HepG2 (cell line): ENCODE data around the gene PSD4. TPM values are rescaled to one million over a fixed set of nuclear protein-coding genes. Genes with fewer than 3 reads are reported as not detected.

ENCODE experiments used
- HNRNPLL ChIP-seq: fragments of 200-400 bp; formaldehyde crosslinking; IDR thresholded peaks from 2 replicates; pipeline ENCODE4 v1.6.1; 2017; ENCODE audit warnings: mild to moderate bottlenecking, low read depth, low read length; ENCODE audit not compliant: poor library complexity, severe bottlenecking
- RFXAP ChIP-seq: sonication (generic); formaldehyde crosslinking; IDR thresholded peaks from 2 replicates; pipeline ENCODE4 v1.4.0; 2020; ENCODE audit warnings: missing genetic modification reagents, borderline replicate concordance
- SMYD3 ChIP-seq: sonication (generic); formaldehyde crosslinking; IDR thresholded peaks from 2 replicates; pipeline ENCODE4 v1.8.1; 2023; ENCODE audit warnings: mild to moderate bottlenecking, missing genetic modification reagents
- TSC22D2 ChIP-seq: sonication (generic); formaldehyde crosslinking; IDR thresholded peaks from 2 replicates; pipeline ENCODE4 v1.5.1; 2020; ENCODE audit warnings: missing genetic modification reagents, mild to moderate bottlenecking, borderline replicate concordance
- ZNF160 ChIP-seq: sonication (generic); formaldehyde crosslinking; IDR thresholded peaks from 2 replicates; pipeline ENCODE4 v1.8.0; 2022; ENCODE audit warnings: mild to moderate bottlenecking, inconsistent platforms, missing genetic modification reagents
- ZNF317 ChIP-seq: sonication (generic); formaldehyde crosslinking; IDR thresholded peaks from 2 replicates; pipeline ENCODE4 v1.5.0; 2020; ENCODE audit warnings: mild to moderate bottlenecking, missing genetic modification reagents
- ZNF552 ChIP-seq: sonication (generic); formaldehyde crosslinking; IDR thresholded peaks from 2 replicates; pipeline ENCODE4 v1.9.0; 2022; ENCODE audit warnings: missing genetic modification reagents, mild to moderate bottlenecking, borderline replicate concordance
- ZNF570 ChIP-seq: sonication (generic); formaldehyde crosslinking; IDR thresholded peaks from 2 replicates; pipeline ENCODE4 v1.4.0; 2020; ENCODE audit warnings: mild to moderate bottlenecking, missing genetic modification reagents, borderline replicate concordance
- ZSCAN30 ChIP-seq: sonication (generic); formaldehyde crosslinking; IDR thresholded peaks from 2 replicates; pipeline ENCODE4 v1.5.0; 2020; ENCODE audit warnings: mild to moderate bottlenecking, missing genetic modification reagents
- polyA plus RNA-seq, 8 experiments: library from polyadenylated mRNA; depleted of rRNA in 3 of 8; stranded (reverse) in 7 of 8; unstranded in 1 of 8; fragments of >200 nt; fragmentation: Illumina TruSeq in 4 of 8; extraction: Trizol in 4 of 8; gene quantifications; 2 replicates each; pipeline versions ENCODE4 v1.2.1 to v1.2.3, GENCODE V29; 2011 to 2016; ENCODE audit warnings: low read depth in 4 of 8, missing spikeins in 1 of 8, mixed read lengths in 1 of 8; ENCODE audit not compliant: insufficient read depth in 1 of 8
- total RNA-seq, 5 experiments: library from RNA; depleted of rRNA; stranded (reverse); fragments of >200 nt; fragmentation: Illumina TruSeq; extraction: Trizol; gene quantifications; 2 replicates each; pipeline ENCODE4 v1.2.3, GENCODE V29; 2016; ENCODE audit warnings: low read depth in 1 of 5
- TF ChIP-seq, protein P1 (sequence below): sonication (generic); formaldehyde crosslinking; IDR thresholded peaks from 2 replicates; pipeline ENCODE4 v1.4.0; 2020; ENCODE audit warnings: missing genetic modification reagents
- TF ChIP-seq, protein P2 (sequence below): IDR thresholded peaks from 2 replicates; pipeline ENCODE4 v1.6.1; 2012; ENCODE audit warnings: low read depth, low read length, improper control_type of control experiment
- TF ChIP-seq, protein P3 (sequence below): sonication (generic); formaldehyde crosslinking; IDR thresholded peaks from 2 replicates; pipeline ENCODE4 v1.4.0; 2020; ENCODE audit warnings: missing genetic modification reagents, low read depth, mild to moderate bottlenecking, borderline replicate concordance
- TF ChIP-seq, protein P4 (sequence below): sonication (generic); formaldehyde crosslinking; IDR thresholded peaks from 2 replicates; pipeline ENCODE4 v1.4.0; 2020; ENCODE audit warnings: missing genetic modification reagents
- TF ChIP-seq, protein P5 (sequence below): sonication (generic); formaldehyde crosslinking; IDR thresholded peaks from 2 replicates; pipeline ENCODE4 v1.8.1; 2023; ENCODE audit warnings: mild to moderate bottlenecking, inconsistent platforms, moderate library complexity, missing genetic modification reagents, borderline replicate concordance
- TF ChIP-seq, protein P6 (sequence below): sonication (generic); formaldehyde crosslinking; IDR thresholded peaks from 2 replicates; pipeline ENCODE4 v1.8.1; 2023; ENCODE audit warnings: mild to moderate bottlenecking, moderate library complexity, missing genetic modification reagents

PSD4 gene
- total and polyA plus RNA-seq, 2 of the 13 experiments (the other 11 are each of a cell fraction or from before 2014, with no cell fraction given): 5.8 to 9.4 TPM

DNA sequence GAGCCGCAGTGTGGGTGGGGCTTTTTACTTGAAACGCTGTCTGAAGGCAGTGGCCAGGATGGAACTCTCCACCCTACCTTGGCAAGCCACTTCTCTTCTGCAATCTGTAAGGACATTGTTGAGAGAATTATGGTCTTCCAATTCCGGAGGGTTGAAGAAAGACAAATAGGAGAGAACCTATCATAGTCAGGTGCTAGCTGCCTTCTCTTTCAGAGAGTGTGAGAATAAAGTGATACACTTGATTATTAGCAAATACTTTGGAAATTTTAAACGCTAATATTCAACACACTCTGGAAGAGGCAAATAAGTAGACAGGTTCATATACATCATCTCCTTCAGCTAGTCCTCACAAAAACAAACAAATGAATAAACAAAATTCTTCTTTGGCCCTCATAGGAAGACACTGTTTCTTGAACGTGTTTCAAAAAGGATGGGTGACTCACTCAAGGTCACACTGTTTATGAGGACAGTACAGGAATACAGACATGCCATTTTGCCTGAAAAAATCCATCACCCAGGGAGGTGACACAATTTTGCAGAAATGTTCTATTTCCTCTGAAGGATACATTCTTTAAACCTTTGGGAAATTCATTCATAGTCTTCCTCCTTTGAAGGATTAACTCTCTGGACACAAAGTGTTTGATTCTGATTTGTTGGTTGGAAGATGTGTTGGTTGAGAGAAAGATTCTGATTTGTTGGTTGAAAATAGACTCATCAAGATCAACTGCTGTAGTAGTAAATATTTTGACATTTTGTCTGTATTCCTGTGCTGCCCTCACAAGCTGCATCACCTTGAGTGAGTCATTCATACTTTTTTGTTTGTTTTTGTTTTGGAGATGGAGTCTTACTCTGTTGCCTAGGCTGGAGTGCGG, 48.6 kb upstream of the PSD4 start (continued):
- TF ChIP-seq, protein P1, sequence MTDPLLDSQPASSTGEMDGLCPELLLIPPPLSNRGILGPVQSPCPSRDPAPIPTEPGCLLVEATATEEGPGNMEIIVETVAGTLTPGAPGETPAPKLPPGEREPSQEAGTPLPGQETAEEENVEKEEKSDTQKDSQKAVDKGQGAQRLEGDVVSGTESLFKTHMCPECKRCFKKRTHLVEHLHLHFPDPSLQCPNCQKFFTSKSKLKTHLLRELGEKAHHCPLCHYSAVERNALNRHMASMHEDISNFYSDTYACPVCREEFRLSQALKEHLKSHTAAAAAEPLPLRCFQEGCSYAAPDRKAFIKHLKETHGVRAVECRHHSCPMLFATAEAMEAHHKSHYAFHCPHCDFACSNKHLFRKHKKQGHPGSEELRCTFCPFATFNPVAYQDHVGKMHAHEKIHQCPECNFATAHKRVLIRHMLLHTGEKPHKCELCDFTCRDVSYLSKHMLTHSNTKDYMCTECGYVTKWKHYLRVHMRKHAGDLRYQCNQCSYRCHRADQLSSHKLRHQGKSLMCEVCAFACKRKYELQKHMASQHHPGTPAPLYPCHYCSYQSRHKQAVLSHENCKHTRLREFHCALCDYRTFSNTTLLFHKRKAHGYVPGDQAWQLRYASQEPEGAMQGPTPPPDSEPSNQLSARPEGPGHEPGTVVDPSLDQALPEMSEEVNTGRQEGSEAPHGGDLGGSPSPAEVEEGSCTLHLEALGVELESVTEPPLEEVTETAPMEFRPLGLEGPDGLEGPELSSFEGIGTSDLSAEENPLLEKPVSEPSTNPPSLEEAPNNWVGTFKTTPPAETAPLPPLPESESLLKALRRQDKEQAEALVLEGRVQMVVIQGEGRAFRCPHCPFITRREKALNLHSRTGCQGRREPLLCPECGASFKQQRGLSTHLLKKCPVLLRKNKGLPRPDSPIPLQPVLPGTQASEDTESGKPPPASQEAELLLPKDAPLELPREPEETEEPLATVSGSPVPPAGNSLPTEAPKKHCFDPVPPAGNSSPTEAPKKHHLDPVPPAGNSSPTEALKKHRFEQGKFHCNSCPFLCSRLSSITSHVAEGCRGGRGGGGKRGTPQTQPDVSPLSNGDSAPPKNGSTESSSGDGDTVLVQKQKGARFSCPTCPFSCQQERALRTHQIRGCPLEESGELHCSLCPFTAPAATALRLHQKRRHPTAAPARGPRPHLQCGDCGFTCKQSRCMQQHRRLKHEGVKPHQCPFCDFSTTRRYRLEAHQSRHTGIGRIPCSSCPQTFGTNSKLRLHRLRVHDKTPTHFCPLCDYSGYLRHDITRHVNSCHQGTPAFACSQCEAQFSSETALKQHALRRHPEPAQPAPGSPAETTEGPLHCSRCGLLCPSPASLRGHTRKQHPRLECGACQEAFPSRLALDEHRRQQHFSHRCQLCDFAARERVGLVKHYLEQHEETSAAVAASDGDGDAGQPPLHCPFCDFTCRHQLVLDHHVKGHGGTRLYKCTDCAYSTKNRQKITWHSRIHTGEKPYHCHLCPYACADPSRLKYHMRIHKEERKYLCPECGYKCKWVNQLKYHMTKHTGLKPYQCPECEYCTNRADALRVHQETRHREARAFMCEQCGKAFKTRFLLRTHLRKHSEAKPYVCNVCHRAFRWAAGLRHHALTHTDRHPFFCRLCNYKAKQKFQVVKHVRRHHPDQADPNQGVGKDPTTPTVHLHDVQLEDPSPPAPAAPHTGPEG (CRISPR knock-in tag): no peak
- TF ChIP-seq, protein P2, sequence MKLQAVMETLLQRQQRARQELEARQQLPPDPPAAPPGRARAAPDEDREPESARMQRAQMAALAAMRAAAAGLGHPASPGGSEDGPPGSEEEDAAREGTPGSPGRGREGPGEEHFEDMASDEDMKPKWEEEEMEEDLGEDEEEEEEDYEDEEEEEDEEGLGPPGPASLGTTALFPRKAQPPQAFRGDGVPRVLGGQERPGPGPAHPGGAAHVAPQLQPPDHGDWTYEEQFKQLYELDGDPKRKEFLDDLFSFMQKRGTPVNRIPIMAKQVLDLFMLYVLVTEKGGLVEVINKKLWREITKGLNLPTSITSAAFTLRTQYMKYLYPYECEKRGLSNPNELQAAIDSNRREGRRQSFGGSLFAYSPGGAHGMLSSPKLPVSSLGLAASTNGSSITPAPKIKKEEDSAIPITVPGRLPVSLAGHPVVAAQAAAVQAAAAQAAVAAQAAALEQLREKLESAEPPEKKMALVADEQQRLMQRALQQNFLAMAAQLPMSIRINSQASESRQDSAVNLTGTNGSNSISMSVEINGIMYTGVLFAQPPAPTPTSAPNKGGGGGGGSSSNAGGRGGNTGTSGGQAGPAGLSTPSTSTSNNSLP: no peak
- no peak for TF ChIP-seq TSC22D2 (CRISPR knock-in tag)
- TF ChIP-seq, protein P3, sequence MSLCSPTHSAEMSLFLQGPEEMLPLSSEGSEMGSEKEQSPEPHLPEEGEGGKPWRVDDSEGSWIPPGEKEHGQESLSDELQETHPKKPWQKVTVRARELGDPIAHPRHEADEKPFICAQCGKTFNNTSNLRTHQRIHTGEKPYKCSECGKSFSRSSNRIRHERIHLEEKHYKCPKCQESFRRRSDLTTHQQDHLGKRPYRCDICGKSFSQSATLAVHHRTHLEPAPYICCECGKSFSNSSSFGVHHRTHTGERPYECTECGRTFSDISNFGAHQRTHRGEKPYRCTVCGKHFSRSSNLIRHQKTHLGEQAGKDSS (CRISPR knock-in tag): no peak
- no peak for TF ChIP-seq RFXAP (CRISPR knock-in tag)
- no peak for TF ChIP-seq ZNF552 (CRISPR knock-in tag)
- TF ChIP-seq, protein P4, sequence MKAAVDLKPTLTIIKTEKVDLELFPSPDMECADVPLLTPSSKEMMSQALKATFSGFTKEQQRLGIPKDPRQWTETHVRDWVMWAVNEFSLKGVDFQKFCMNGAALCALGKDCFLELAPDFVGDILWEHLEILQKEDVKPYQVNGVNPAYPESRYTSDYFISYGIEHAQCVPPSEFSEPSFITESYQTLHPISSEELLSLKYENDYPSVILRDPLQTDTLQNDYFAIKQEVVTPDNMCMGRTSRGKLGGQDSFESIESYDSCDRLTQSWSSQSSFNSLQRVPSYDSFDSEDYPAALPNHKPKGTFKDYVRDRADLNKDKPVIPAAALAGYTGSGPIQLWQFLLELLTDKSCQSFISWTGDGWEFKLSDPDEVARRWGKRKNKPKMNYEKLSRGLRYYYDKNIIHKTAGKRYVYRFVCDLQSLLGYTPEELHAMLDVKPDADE (CRISPR knock-in tag): no peak
- TF ChIP-seq, protein P5, sequence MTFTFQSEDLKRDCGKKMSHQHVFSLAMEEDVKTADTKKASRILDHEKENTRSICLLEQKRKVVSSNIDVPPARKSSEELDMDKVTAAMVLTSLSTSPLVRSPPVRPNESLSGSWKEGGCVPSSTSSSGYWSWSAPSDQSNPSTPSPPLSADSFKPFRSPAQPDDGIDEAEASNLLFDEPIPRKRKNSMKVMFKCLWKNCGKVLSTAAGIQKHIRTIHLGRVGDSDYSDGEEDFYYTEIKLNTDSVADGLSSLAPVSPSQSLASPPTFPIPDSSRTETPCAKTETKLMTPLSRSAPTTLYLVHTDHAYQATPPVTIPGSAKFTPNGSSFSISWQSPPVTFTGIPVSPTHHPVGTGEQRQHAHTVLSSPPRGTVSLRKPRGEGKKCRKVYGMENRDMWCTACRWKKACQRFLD (CRISPR knock-in tag): no peak
- TF ChIP-seq, protein P6, sequence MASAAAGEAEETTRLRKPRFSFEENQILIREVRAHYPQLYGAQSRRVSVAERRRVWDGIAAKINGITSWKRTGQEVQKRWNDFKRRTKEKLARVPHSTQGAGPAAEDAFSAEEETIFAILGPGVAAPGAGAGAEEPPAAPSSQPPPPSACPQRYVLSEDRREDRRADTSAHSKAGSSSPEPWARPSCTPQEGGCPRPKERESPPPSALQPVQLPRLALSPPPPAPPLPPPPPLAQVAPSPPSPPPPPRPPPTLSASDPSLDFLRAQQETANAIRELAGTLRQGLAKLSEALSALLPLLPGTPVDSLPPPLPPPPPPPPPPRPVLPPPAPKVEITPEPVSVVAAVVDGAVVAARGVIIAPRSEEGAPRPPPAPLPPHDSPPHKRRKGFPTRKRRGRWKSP (CRISPR knock-in tag): 0 out of 2 replicates have a peak, but pooled peaks have one; percentile 17
- TF ChIP-seq ZNF570 (CRISPR knock-in tag): no peak
- TF ChIP-seq HNRNPLL: no peak
- no peak for TF ChIP-seq SMYD3
- no peak for TF ChIP-seq ZSCAN30
- peak; percentile 20; the same call in 1 of the 2 replicates for TF ChIP-seq ZNF317 (CRISPR knock-in tag)
- TF ChIP-seq ZNF160 (CRISPR knock-in tag): no peak; the same call in 1 of the 2 replicates
